HEK293 (cell line): Measurements from ENCODE around the gene WDPCP.

Experiments
- CTCF ChIP-seq: fragments of 450-650 bp; formaldehyde crosslinking; IDR thresholded peaks from 2 replicates; pipeline ENCODE4 v1.5.1; 2016; ENCODE audit warnings: missing biosample characterization, missing genetic modification characterization
- KLF7 ChIP-seq: fragments of 450-650 bp; formaldehyde crosslinking; IDR thresholded peaks from 2 replicates; pipeline ENCODE4 v1.5.1; 2016; ENCODE audit warnings: missing biosample characterization, missing genetic modification characterization, borderline replicate concordance
- ZBTB48 ChIP-seq: fragments of 450-650 bp; formaldehyde crosslinking; IDR thresholded peaks from 2 replicates; pipeline ENCODE4 v1.5.1; 2016; ENCODE audit warnings: missing biosample characterization, missing genetic modification characterization
- ZNF274 ChIP-seq, 2 experiments: fragments of 200-500 bp in 1 of 2; fragments of 450-650 bp in 1 of 2; sonication (Bioruptor generic) in 1 of 2; formaldehyde crosslinking in 1 of 2; IDR thresholded peaks; 2 replicates each; pipeline versions ENCODE4 v1.5.1 to v1.6.1; 2014 to 2016; ENCODE audit warnings: borderline replicate concordance in 1 of 2, inconsistent platforms in 1 of 2, low read length in 1 of 2, missing biosample characterization in 1 of 2, missing genetic modification characterization in 1 of 2

GRCh38 chr2:63581298-63581961, 6.8 kb downstream of the WDPCP start:
- no peak for TF ChIP-seq ZBTB48
- TF ChIP-seq CTCF (tag by site-specific recombination) = no peak
- no peak for TF ChIP-seq ZNF274 (IDR thresholded peaks at IDR 0.05; ENCODE audit: low read length)
- TF ChIP-seq ZNF274 (tag by site-specific recombination; IDR thresholded peaks at IDR 0.05; ENCODE audit: borderline replicate concordance) = no peak
- no peak for TF ChIP-seq KLF7
